Activated CD8-positive, alpha-beta memory T cell treated with anti-CD3 and anti-CD28 coated beads for 36 hours (primary cell): ENCODE measurements around the gene UCK1. TPM values are rescaled to one million over a fixed set of nuclear protein-coding genes. Genes with fewer than 3 reads are reported as not detected.
"Not testable (repeated sequence)": the region's sequence is repeated elsewhere in the genome, so short reads cannot be mapped to it uniquely, and the experiment has no call there.

ENCODE experiments used
- CTCF ChIA-PET: fragments of 350-600 bp; sonication (Branson Sonifier 250); formaldehyde crosslinking; loops from one replicate; lab custom pipeline; 2021; ENCODE audit warnings: antibody characterized with exemption; lab: Charles Lee
- POLR2A ChIA-PET: fragments of 350-600 bp; sonication (Branson Sonifier 250); formaldehyde crosslinking; loops from one replicate; lab custom pipeline; 2021; ENCODE audit warnings: antibody characterized with exemption; lab: Charles Lee
- total RNA-seq, 2 experiments: library from RNA; stranded (reverse); gene quantifications; one replicate each; pipeline ENCODE4 v1.2.3, GENCODE V29; 2021

Gene UCK1
- total RNA-seq, 2 experiments from 2014 or later: 22.8 to 24.3 TPM

GRCh38 chr9:131557855-131558548 lies 26.9 kb upstream of the UCK1 start:
- ChIA-PET CTCF (no interaction called here), POLR2A (no interaction called here)

GRCh38 chr9:131555841-131556673 lies 25.0 kb upstream of the UCK1 start:
- CTCF ChIA-PET: no interaction called here
- POLR2A ChIA-PET: no interaction called here

GRCh38 chr9:131554843-131555351 lies 23.8 kb upstream of the UCK1 start:
- POLR2A ChIA-PET: no interaction called here
- CTCF ChIA-PET: no interaction called here

GRCh38 chr9:131554087-131554842 lies 23.2 kb upstream of the UCK1 start:
- POLR2A ChIA-PET: interaction anchor here (0.6 kb wide), 1 partner anchor 183 kb away, joined by 3 read pairs; no protein-coding TSS in a partner anchor

GRCh38 chr9:131552030-131552429 lies 21.0 kb upstream of the UCK1 start:
- ChIA-PET POLR2A (no interaction called here), CTCF (interaction anchor here (1.2 kb wide), 1 partner anchor 12 kb away, joined by 3 read pairs; no protein-coding TSS in a partner anchor)

More at GRCh38 chr9:131554087-131554842, 23.2 kb upstream of the UCK1 start:
- CTCF ChIA-PET: no interaction called here

- CTCF ChIA-PET: interaction anchor here (0.6 kb wide), 1 partner anchor 868 kb away, joined by 3 read pairs; no protein-coding TSS in a partner anchor
Measured at GRCh38 chr9:131550465-131550864, 19.4 kb upstream of the UCK1 start.

GRCh38 chr9:131549186-131549585 lies 18.1 kb upstream of the UCK1 start:
- CTCF ChIA-PET, POLR2A ChIA-PET: not testable (repeated sequence)

More at GRCh38 chr9:131550465-131550864, 19.4 kb upstream of the UCK1 start:
- POLR2A ChIA-PET: not testable (repeated sequence)

- POLR2A ChIA-PET: interaction anchor here (0.6 kb wide), 1 partner anchor 15 kb away, joined by 3 read pairs; the partner anchor contains the start of gene UCK1
- CTCF ChIA-PET: interaction anchor here (0.6 to 1.1 kb wide), 6 partner anchors 55 to 1353 kb away, joined by 3 to 4 read pairs (median 3); no protein-coding TSS in a partner anchor
Measured at GRCh38 chr9:131546336-131547084, 15.4 kb upstream of the UCK1 start.

GRCh38 chr9:131545786-131546335 lies 14.8 kb upstream of the UCK1 start:
- ChIA-PET POLR2A (interaction anchor here (0.6 kb wide), 1 partner anchor 15 kb away, joined by 3 read pairs; the partner anchor contains the start of gene UCK1), CTCF (interaction anchor here (0.6 to 0.8 kb wide), 2 partner anchors 134 to 194 kb away, joined by 3 read pairs; no protein-coding TSS in a partner anchor)

- CTCF ChIA-PET: no interaction called here
- POLR2A ChIA-PET: no interaction called here
Measured at GRCh38 chr9:131545003-131545785, 14.1 kb upstream of the UCK1 start, which contains the start of gene PRRT1B. PRRT1B (plus strand) TSS chr9:131545523; CDS start chr9:131545616, 93 bp downstream.

- CTCF ChIA-PET: no interaction called here
- POLR2A ChIA-PET: no interaction called here
Measured at GRCh38 chr9:131543141-131543540, 12.1 kb upstream of the UCK1 start.

- ChIA-PET CTCF (interaction anchor here (1.1 to 1.2 kb wide), 2 partner anchors 13 to 20 kb away, joined by 3 to 4 read pairs; no protein-coding TSS in a partner anchor), POLR2A (interaction anchor here (0.6 kb wide), 1 partner anchor 8 kb away, joined by 3 read pairs; the partner anchor contains the start of gene UCK1)
Measured at GRCh38 chr9:131539223-131539923, 8.3 kb upstream of the UCK1 start.

- ChIA-PET POLR2A (interaction anchor here (0.6 kb wide), 1 partner anchor 748 kb away, joined by 3 read pairs; no protein-coding TSS in a partner anchor), CTCF (no interaction called here)
Measured at GRCh38 chr9:131537946-131538345, 6.9 kb upstream of the UCK1 start.

- ChIA-PET CTCF (no interaction called here), POLR2A (interaction anchor here (0.5 kb wide), 1 partner anchor 31 kb away, joined by 4 read pairs; no protein-coding TSS in a partner anchor)
Measured at GRCh38 chr9:131534721-131535237, 3.7 kb upstream of the UCK1 start.

- POLR2A ChIA-PET: no interaction called here
- CTCF ChIA-PET: no interaction called here
Measured at GRCh38 chr9:131530546-131530919, 530 bp downstream of the UCK1 start.
